Fibroblast of lung (primary cell): ENCODE results near the gene H2AZ2. TPM values are rescaled to one million over a fixed set of nuclear protein-coding genes. Genes with fewer than 3 reads are reported as not detected.
A peak's percentile ranks its signal among the peaks of the same experiment; 100 is the strongest.

Experiments
- DNase-seq, 2 donors: peaks; one replicate each; pipeline versions ENCODE4 v3.0.0 to v3.0.0-alpha.2; 2010; ENCODE audit warnings: low read depth in 2 of 2
- H2AFZ ChIP-seq: 2 replicates; pipeline ENCODE4 v1.5.1; 2012; ENCODE audit warnings: low read length, control low read depth, inconsistent platforms
- H3K27ac ChIP-seq: 2 replicates; pipeline ENCODE4 v1.5.1; 2011; ENCODE audit warnings: low read length, control low read depth; ENCODE audit not compliant: insufficient read depth
- H3K27me3 ChIP-seq: 2 replicates; pipeline ENCODE4 v1.5.1; 2011; ENCODE audit warnings: mild to moderate bottlenecking, low read length; ENCODE audit not compliant: control insufficient read depth, insufficient read depth
- H3K36me3 ChIP-seq: 2 replicates; pipeline ENCODE4 v1.5.1; 2011; ENCODE audit warnings: low read length; ENCODE audit not compliant: control insufficient read depth, insufficient read depth
- H3K4me1 ChIP-seq: 2 replicates; pipeline ENCODE4 v1.5.1; 2011; ENCODE audit warnings: low read length; ENCODE audit not compliant: control insufficient read depth, insufficient read depth; ENCODE audit errors: extremely low read depth
- H3K4me2 ChIP-seq: 2 replicates; pipeline ENCODE4 v1.5.1; 2011; ENCODE audit warnings: low read length, control low read depth; ENCODE audit not compliant: insufficient read depth; ENCODE audit errors: extremely low read depth
- H3K4me3 ChIP-seq, 4 experiments: fragments of 200-600 bp in 1 of 4; sonication (generic) in 1 of 4; replicated peaks in 1 of 4; 2 replicates each; pipeline ENCODE4 v1.5.1; 2011 to 2016; ENCODE audit warnings: low read length in 4 of 4, low read depth in 3 of 4, mild to moderate bottlenecking in 3 of 4, control low read depth in 2 of 4, inconsistent platforms in 1 of 4, mixed read lengths in 1 of 4; ENCODE audit not compliant: insufficient read depth in 1 of 4; ENCODE audit errors: control extremely low read depth in 1 of 4
- H3K79me2 ChIP-seq: 2 replicates; pipeline ENCODE4 v1.5.1; 2012; ENCODE audit warnings: mild to moderate bottlenecking, low read length, inconsistent platforms; ENCODE audit not compliant: control insufficient read depth, insufficient read depth
- H3K9ac ChIP-seq: 2 replicates; pipeline ENCODE4 v1.5.1; 2011; ENCODE audit warnings: mild to moderate bottlenecking, low read length, control low read depth; ENCODE audit not compliant: insufficient read depth
- H3K9me3 ChIP-seq: 2 replicates; pipeline ENCODE4 v1.5.1; 2012; ENCODE audit warnings: low read depth, low read length; ENCODE audit not compliant: control insufficient read depth, insufficient read depth
- H4K20me1 ChIP-seq: 2 replicates; pipeline ENCODE4 v1.5.1; 2011; ENCODE audit warnings: low read length; ENCODE audit not compliant: control insufficient read depth, insufficient read depth; ENCODE audit errors: extremely low read depth
- EZH2 ChIP-seq: IDR thresholded peaks from 2 replicates; pipeline ENCODE4 v1.5.1; 2012; ENCODE audit warnings: low read length, control low read depth, mild to moderate bottlenecking; ENCODE audit errors: missing control alignments
- polyA minus RNA-seq: library from RNA; depleted of rRNA, polyadenylated mRNA; stranded (reverse); fragments of >200 nt; gene quantifications from 2 replicates; pipeline ENCODE4 v1.2.3, GENCODE V29; 2011; ENCODE audit warnings: low replicate concordance
- polyA plus RNA-seq, 2 donors: library from polyadenylated mRNA; depleted of rRNA in 1 of 2; stranded (reverse) in 1 of 2; unstranded in 1 of 2; fragments of >200 nt; gene quantifications; 2 replicates each; pipeline ENCODE4 v1.2.1, GENCODE V29; 2011 to 2012; ENCODE audit warnings: missing spikeins in 1 of 2
- total RNA-seq: library from RNA; depleted of rRNA; stranded (reverse); fragments of >200 nt; gene quantifications from 2 replicates; pipeline ENCODE4 v1.2.1, GENCODE V29; 2014
- TF ChIP-seq, protein P1 (sequence below), 2 donors: IDR thresholded peaks in 1 of 2; conservative IDR thresholded peaks in 1 of 2; 1 replicate in 1 of 2; 2 replicates in 1 of 2; pipeline ENCODE4 v1.5.1; 2011 to 2012; ENCODE audit warnings: low read length in 2 of 2, control low read depth in 1 of 2, inconsistent platforms in 1 of 2, low read depth in 1 of 2, mild to moderate bottlenecking in 1 of 2

The H2AZ2 gene
- 121 and 230 TPM in 2 replicates for total RNA-seq
- 170 and 232 TPM in 2 replicates for polyA plus RNA-seq
- 155 and 226 TPM in 2 replicates for polyA plus RNA-seq (2012)
- polyA minus RNA-seq = 62.1 and 78.1 TPM in 2 replicates

DNA sequence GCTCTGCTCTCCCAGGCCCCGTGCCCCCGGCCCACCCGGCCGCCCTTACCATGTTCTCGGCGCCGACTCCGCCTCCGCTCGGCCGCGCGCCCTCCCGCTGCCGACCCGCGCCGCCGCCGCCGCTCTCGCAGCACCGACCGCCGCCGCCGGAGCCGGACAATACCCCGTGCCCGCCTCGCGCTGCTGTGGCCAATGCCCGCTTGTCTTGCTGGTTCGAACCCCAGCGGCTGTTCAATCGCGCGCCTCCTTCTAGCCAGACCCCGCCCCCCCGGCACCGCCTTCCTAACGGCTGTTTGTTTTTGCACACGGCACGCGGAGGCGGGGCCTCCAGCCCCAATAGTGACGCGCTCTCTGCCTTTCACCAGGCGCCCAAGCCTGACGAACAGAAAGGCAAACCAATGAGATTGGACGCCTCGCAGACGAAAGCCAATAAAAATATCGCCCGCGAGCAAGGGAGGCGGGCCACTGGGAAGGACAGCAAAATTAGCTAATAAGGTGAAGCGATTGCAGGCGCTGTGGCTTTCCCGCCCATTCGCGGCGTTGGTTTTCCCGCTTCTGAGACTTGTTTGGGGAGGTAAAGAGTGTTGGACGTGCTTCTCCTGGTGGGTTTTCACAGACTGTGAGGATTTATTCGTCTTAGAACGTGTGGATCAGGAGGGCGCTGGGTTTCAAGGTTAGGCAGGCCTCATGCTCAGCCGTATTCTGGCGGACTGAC lies at the start of gene H2AZ2:
TSS of gene H2AZ2 (minus strand) at position 168 of the 715 bp plus-strand sequence. CDS start at position 52, 116 bp downstream.
- peak; percentile 100 for DNase-seq
- Histone ChIP-seq H3K4me3 (peak within 1 kb of the TSS; percentile 70 to 89 (median 82)), H3K9me3 (no peaks in the 10 kb centered on the region), H2AFZ (peak within 1 kb of the TSS; percentile 99), H3K79me2 (peaks cover 44% of the 10 kb centered on the region), H4K20me1 (no peaks in the 10 kb centered on the region), H3K27ac (peak within 1 kb of the TSS; percentile 96), H3K4me2 (peak within 1 kb of the TSS; percentile 96), H3K27me3 (no peaks in the 10 kb centered on the region), H3K4me1 (peaks cover 3% of the 10 kb centered on the region), H3K9ac (peak within 1 kb of the TSS; percentile 86), H3K36me3 (no peaks in the 10 kb centered on the region)
- TF ChIP-seq EZH2 = no peak
- TF ChIP-seq, protein P1, sequence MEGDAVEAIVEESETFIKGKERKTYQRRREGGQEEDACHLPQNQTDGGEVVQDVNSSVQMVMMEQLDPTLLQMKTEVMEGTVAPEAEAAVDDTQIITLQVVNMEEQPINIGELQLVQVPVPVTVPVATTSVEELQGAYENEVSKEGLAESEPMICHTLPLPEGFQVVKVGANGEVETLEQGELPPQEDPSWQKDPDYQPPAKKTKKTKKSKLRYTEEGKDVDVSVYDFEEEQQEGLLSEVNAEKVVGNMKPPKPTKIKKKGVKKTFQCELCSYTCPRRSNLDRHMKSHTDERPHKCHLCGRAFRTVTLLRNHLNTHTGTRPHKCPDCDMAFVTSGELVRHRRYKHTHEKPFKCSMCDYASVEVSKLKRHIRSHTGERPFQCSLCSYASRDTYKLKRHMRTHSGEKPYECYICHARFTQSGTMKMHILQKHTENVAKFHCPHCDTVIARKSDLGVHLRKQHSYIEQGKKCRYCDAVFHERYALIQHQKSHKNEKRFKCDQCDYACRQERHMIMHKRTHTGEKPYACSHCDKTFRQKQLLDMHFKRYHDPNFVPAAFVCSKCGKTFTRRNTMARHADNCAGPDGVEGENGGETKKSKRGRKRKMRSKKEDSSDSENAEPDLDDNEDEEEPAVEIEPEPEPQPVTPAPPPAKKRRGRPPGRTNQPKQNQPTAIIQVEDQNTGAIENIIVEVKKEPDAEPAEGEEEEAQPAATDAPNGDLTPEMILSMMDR (conservative IDR thresholded peaks at IDR 0.05 in 1 of 2, IDR thresholded peaks at IDR 0.05 in 1 of 2; ENCODE audit: low read depth in 1 of 2, low read length in 2 of 2) = no peak

- TF ChIP-seq EZH2 = no peak
- TF ChIP-seq, protein P1 (conservative IDR thresholded peaks at IDR 0.05 in 1 of 2, IDR thresholded peaks at IDR 0.05 in 1 of 2; ENCODE audit: low read depth in 1 of 2, low read length in 2 of 2) = no peak
- no peak overlapping the region for H3K4me3 ChIP-seq
- H3K9me3 ChIP-seq = no peaks in the 10 kb centered on the region
- H2AFZ ChIP-seq = no peak overlapping the region
- H3K27ac ChIP-seq = no peak overlapping the region
- no peak overlapping the region for H3K9ac ChIP-seq
- H3K4me2 ChIP-seq = no peak overlapping the region
- H3K79me2 ChIP-seq = no peaks in the 10 kb centered on the region
- no peak for DNase-seq
- no peaks in the 10 kb centered on the region for H3K4me1 ChIP-seq
- no peaks in the 10 kb centered on the region for H3K36me3 ChIP-seq
- H3K27me3 ChIP-seq = no peaks in the 10 kb centered on the region
- H4K20me1 ChIP-seq = no peaks in the 10 kb centered on the region
These were observed 49.4 kb upstream of the H2AZ2 start for GRCh38 chr7:44897309-44897708.

DNA sequence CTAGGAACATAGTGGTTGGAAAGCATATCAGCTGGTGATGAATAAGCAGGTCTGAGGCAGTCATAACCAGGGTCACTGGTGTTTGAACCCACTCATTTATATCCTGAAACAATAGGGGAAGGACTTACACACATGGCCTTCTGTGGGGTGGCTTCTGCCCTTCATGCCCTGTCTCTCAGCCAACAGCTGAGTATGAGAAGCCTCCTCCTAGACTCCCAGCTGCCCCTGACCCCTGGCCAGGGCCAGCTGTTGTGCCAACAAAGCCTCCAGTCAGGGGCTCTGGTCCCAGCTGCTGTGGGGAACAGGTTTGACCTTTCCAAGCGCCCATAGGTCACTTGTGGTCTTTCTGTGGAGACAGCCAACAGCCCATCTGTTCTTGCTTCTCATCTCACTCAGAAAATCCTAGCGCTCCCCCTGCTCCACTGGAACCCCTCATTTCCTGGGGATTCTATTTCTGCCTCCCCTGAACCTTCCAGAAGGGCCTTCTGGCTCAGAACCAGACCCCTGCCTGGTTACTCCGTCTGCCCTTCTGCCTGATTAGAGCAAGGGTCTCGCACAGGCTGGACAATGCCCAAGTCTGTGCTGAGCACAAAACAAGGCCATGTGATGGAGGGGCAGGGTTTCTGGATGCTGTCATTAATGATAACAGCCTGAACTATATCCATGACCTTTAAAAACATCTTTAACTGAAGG lies 47.1 kb upstream of the H2AZ2 start:
- H4K20me1 ChIP-seq = no peaks in the 10 kb centered on the region
- no peaks in the 10 kb centered on the region for H3K36me3 ChIP-seq
- no peak overlapping the region for H3K9ac ChIP-seq
- H3K79me2 ChIP-seq = no peaks in the 10 kb centered on the region
- TF ChIP-seq EZH2 = no peak
- TF ChIP-seq, protein P1 (conservative IDR thresholded peaks at IDR 0.05 in 1 of 2, IDR thresholded peaks at IDR 0.05 in 1 of 2; ENCODE audit: low read depth in 1 of 2, low read length in 2 of 2) = no peak
- DNase-seq = peak in 1 of 2 donors; percentile 24
- H3K4me2 ChIP-seq = no peak overlapping the region
- no peak overlapping the region for H3K4me3 ChIP-seq
- H3K4me1 ChIP-seq = no peaks in the 10 kb centered on the region
- no peak overlapping the region for H3K27ac ChIP-seq
- H3K27me3 ChIP-seq = no peaks in the 10 kb centered on the region
- no peak overlapping the region for H2AFZ ChIP-seq
- H3K9me3 ChIP-seq = no peaks in the 10 kb centered on the region
